H1 (cell line): Measurements from ENCODE around the gene TINAG. TPM values are rescaled to one million over a fixed set of nuclear protein-coding genes. Genes with fewer than 3 reads are reported as not detected.

Experiments
- CHD1 ChIP-seq: IDR thresholded peaks from 2 replicates; pipeline ENCODE4 v1.6.1; 2012; ENCODE audit warnings: low read depth, low read length, improper control_type of control experiment
- polyA plus RNA-seq, 7 experiments: library from polyadenylated mRNA; depleted of rRNA in 3 of 7; stranded (reverse) in 5 of 7; unstranded in 2 of 7; fragments of >200 nt in 5 of 7; fragments of 200-250 nt in 2 of 7; gene quantifications; 1 replicate in 5 of 7; 2 replicates in 1 of 7; 4 replicates in 1 of 7; pipeline versions ENCODE4 v1.2.1 to v1.2.3, GENCODE V29; 2011 to 2013; ENCODE audit warnings: missing spikeins in 2 of 7, mixed read lengths in 2 of 7
- total RNA-seq: library from RNA; stranded (reverse); fragmentation: NEBNext Ultra II Directional; extraction: Animal tissue kit (Norgen Biotek cat#: 25700); gene quantifications from 2 replicates; pipeline ENCODE4 v1.2.1, GENCODE V29; 2021
- TF ChIP-seq, protein P1 (sequence below), 3 experiments: IDR thresholded peaks; 1 replicate in 2 of 3; 2 replicates in 1 of 3; pipeline versions ENCODE4 v1.5.1 to v1.6.1; 2011; ENCODE audit warnings: low read length in 3 of 3, mild to moderate bottlenecking in 3 of 3, inconsistent platforms in 2 of 3, low read depth in 1 of 3, moderate library complexity in 1 of 3; ENCODE audit not compliant: insufficient read depth in 1 of 3; ENCODE audit errors: control extremely low read depth in 1 of 3

The TINAG gene
- total and polyA plus RNA-seq, 2 of the 8 experiments (the other 6 are each of a cell fraction or from before 2014, with no cell fraction given): not detected

GRCh38 chr6:54411767-54412166 is 103.5 kb downstream of the TINAG start (continued):
- TF ChIP-seq, protein P1, sequence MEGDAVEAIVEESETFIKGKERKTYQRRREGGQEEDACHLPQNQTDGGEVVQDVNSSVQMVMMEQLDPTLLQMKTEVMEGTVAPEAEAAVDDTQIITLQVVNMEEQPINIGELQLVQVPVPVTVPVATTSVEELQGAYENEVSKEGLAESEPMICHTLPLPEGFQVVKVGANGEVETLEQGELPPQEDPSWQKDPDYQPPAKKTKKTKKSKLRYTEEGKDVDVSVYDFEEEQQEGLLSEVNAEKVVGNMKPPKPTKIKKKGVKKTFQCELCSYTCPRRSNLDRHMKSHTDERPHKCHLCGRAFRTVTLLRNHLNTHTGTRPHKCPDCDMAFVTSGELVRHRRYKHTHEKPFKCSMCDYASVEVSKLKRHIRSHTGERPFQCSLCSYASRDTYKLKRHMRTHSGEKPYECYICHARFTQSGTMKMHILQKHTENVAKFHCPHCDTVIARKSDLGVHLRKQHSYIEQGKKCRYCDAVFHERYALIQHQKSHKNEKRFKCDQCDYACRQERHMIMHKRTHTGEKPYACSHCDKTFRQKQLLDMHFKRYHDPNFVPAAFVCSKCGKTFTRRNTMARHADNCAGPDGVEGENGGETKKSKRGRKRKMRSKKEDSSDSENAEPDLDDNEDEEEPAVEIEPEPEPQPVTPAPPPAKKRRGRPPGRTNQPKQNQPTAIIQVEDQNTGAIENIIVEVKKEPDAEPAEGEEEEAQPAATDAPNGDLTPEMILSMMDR (IDR thresholded peaks at IDR 0.05; ENCODE audit: control extremely low read depth in 1 of 3, insufficient read depth in 1 of 3, low read depth in 1 of 3, low read length in 3 of 3): no peak
- no peak for TF ChIP-seq CHD1
